Measurements from ENCODE around the gene NCK2. TPM values are rescaled to one million over a fixed set of nuclear protein-coding genes. Genes with fewer than 3 reads are reported as not detected.

The NCK2 gene
- total RNA-seq, 4 donors from 2014 or later = 55.4 to 90.5 (median 62.5) TPM

- peaks cover 0 to 15% (median 3%) of the 10 kb centered on the region in 3 donors for H3K36me3 ChIP-seq
- peak overlapping the region; percentile 66 to 84 (median 76) for H3K27ac ChIP-seq
- no peak overlapping the region for H3K4me3 ChIP-seq
- H3K4me1 ChIP-seq = peaks cover 4 to 74% (median 46%) of the 10 kb centered on the region in 3 donors
- intact Hi-C loops (cut with DNase I) = no loop called here
- no peak for DNase-seq
- no peaks in the 10 kb centered on the region for H3K9me3 ChIP-seq
- H3K27me3 ChIP-seq = no peaks in the 10 kb centered on the region
- TF ChIP-seq POLR2A (IDR thresholded peaks at IDR 0.05) (no peak), CTCF (IDR thresholded peaks at IDR 0.05) (no peak)
- 54 to 72% methylated on average over 6 of the region's 6 CpGs for WGBS, 2 donors
Measured at GRCh38 chr2:105853354-105854088, 108.8 kb downstream of the NCK2 start.

- no peak for DNase-seq
- Histone ChIP-seq H3K4me1 (peaks cover 16 to 80% (median 60%) of the 10 kb centered on the region in 3 donors), H3K36me3 (peaks cover 0 to 15% (median 3%) of the 10 kb centered on the region in 3 donors), H3K27me3 (no peaks in the 10 kb centered on the region), H3K4me3 (no peak overlapping the region), H3K27ac (peak overlapping the region in 3 of 4 donors; percentile 67 to 84 (median 84)), H3K9me3 (no peaks in the 10 kb centered on the region)
- intact Hi-C loops (cut with DNase I) = no loop called here
- no peak for TF ChIP-seq CTCF (IDR thresholded peaks at IDR 0.05)
- no peak for TF ChIP-seq POLR2A (IDR thresholded peaks at IDR 0.05)
- 88 to 94% methylated on average over 16 of the region's 16 CpGs for WGBS, 2 donors
Measured at GRCh38 chr2:105854972-105855371, 110.3 kb downstream of the NCK2 start.

GRCh38 chr2:105856581-105856980 lies 111.9 kb downstream of the NCK2 start:
- intact Hi-C loops (cut with DNase I) = no loop called here
- no peak for TF ChIP-seq POLR2A (IDR thresholded peaks at IDR 0.05)
- TF ChIP-seq CTCF (IDR thresholded peaks at IDR 0.05) = no peak
- no peaks in the 10 kb centered on the region for H3K27me3 ChIP-seq
- H3K36me3 ChIP-seq = peaks cover 0 to 15% (median 3%) of the 10 kb centered on the region in 3 donors
- peaks cover 16 to 87% (median 63%) of the 10 kb centered on the region in 3 donors for H3K4me1 ChIP-seq
- no peaks in the 10 kb centered on the region for H3K9me3 ChIP-seq
- 36 to 49% methylated on average over 3 of the region's 3 CpGs for whole genome bisulfite sequencing, 2 donors
- DNase-seq = no peak
- H3K27ac ChIP-seq = peak overlapping the region; percentile 67 to 84 (median 82)
- H3K4me3 ChIP-seq = peak overlapping the region in 3 of 4 donors; percentile 14 to 21 (median 20)

GRCh38 chr2:105857076-105857740 lies 112.5 kb downstream of the NCK2 start:
- no peaks in the 10 kb centered on the region for H3K9me3 ChIP-seq
- TF ChIP-seq CTCF (IDR thresholded peaks at IDR 0.05) (no peak), POLR2A (IDR thresholded peaks at IDR 0.05) (no peak)
- DNase-seq = no peak
- no peaks in the 10 kb centered on the region for H3K27me3 ChIP-seq
- no peak overlapping the region for H3K4me3 ChIP-seq
- peaks cover 0 to 15% (median 3%) of the 10 kb centered on the region in 3 donors for H3K36me3 ChIP-seq
- intact Hi-C loops (cut with DNase I) = no loop called here
- WGBS, 2 donors = 81 to 82% methylated on average over 9 to 17 of the region's 17 CpGs
- H3K27ac ChIP-seq = peak overlapping the region; percentile 67 to 84 (median 80)
- H3K4me1 ChIP-seq = peaks cover 16 to 84% (median 60%) of the 10 kb centered on the region in 3 donors

Data from esophagus squamous epithelium (tissue), 5 donors.